Mesenchymal stem cell (in vitro differentiated cells and primary cell): ENCODE data around the gene SLC7A10.

ENCODE experiments used
- DNase-seq: peaks from one replicate; pipeline ENCODE4 v3.0.0-alpha.2; 2013
- H2AFZ ChIP-seq: one replicate; pipeline ENCODE4 v1.6.1; 2013; ENCODE audit warnings: low read depth, mild to moderate bottlenecking, control low read depth, inconsistent platforms, low read length, moderate library complexity
- H2AK5ac ChIP-seq: 2 replicates; pipeline ENCODE4 v1.6.1; 2013; ENCODE audit warnings: low read length, moderate library complexity, mild to moderate bottlenecking, inconsistent platforms; ENCODE audit not compliant: severe bottlenecking
- H2BK120ac ChIP-seq: one replicate; pipeline ENCODE4 v1.6.1; 2013; ENCODE audit warnings: low read depth, mild to moderate bottlenecking, inconsistent platforms, low read length, moderate library complexity
- H2BK12ac ChIP-seq, 2 experiments: one replicate each; pipeline ENCODE4 v1.6.1; 2013; ENCODE audit warnings: inconsistent platforms in 2 of 2, low read length in 2 of 2, mild to moderate bottlenecking in 2 of 2, moderate library complexity in 2 of 2, control low read depth in 1 of 2
- H2BK15ac ChIP-seq: one replicate; pipeline ENCODE4 v1.6.1; 2013; ENCODE audit warnings: mild to moderate bottlenecking, low read depth, inconsistent platforms; ENCODE audit not compliant: poor library complexity, severe bottlenecking
- H2BK5ac ChIP-seq: 2 replicates; pipeline ENCODE4 v1.6.1; 2013; ENCODE audit warnings: low read depth, mild to moderate bottlenecking, low read length, control low read depth, inconsistent platforms; ENCODE audit not compliant: poor library complexity, severe bottlenecking
- H3K14ac ChIP-seq, 2 experiments: one replicate each; pipeline ENCODE4 v1.6.1; 2013; ENCODE audit warnings: inconsistent platforms in 2 of 2, low read length in 2 of 2, control low read depth in 1 of 2, mild to moderate bottlenecking in 1 of 2, moderate library complexity in 1 of 2
- H3K18ac ChIP-seq, 2 experiments: one replicate each; pipeline ENCODE4 v1.6.1; 2013; ENCODE audit warnings: inconsistent platforms in 2 of 2, low read length in 2 of 2, control low read depth in 1 of 2, low read depth in 1 of 2, mild to moderate bottlenecking in 1 of 2
- H3K23ac ChIP-seq, 2 experiments: one replicate each; pipeline ENCODE4 v1.6.1; 2013; ENCODE audit warnings: inconsistent platforms in 2 of 2, low read length in 2 of 2, mild to moderate bottlenecking in 2 of 2, moderate library complexity in 2 of 2, control low read depth in 1 of 2
- H3K27ac ChIP-seq: 2 replicates; pipeline ENCODE4 v1.5.1; 2013; ENCODE audit warnings: mild to moderate bottlenecking, moderate library complexity, low read length, control low read depth, inconsistent platforms; ENCODE audit not compliant: poor library complexity, severe bottlenecking
- H3K27me3 ChIP-seq, 2 experiments: 2 replicates each; pipeline versions ENCODE4 v1.6.1 to v1.7.0; 2013; ENCODE audit warnings: low read length in 2 of 2, mild to moderate bottlenecking in 2 of 2, moderate library complexity in 2 of 2, control low read depth in 1 of 2, inconsistent platforms in 1 of 2; ENCODE audit not compliant: control insufficient read depth in 1 of 2, insufficient read depth in 1 of 2
- H3K36me3 ChIP-seq, 2 experiments: 2 replicates each; pipeline versions ENCODE4 v1.6.1 to v1.7.0; 2013; ENCODE audit warnings: low read length in 2 of 2, control low read depth in 1 of 2, inconsistent platforms in 1 of 2, low read depth in 1 of 2, mild to moderate bottlenecking in 1 of 2; ENCODE audit not compliant: insufficient read depth in 2 of 2, control insufficient read depth in 1 of 2
- H3K4ac ChIP-seq, 2 experiments: one replicate each; pipeline ENCODE4 v1.6.1; 2013; ENCODE audit warnings: inconsistent platforms in 2 of 2, low read length in 2 of 2, mild to moderate bottlenecking in 2 of 2, moderate library complexity in 2 of 2, control low read depth in 1 of 2, low read depth in 1 of 2
- H3K4me1 ChIP-seq: 2 replicates; pipeline ENCODE4 v1.6.1; 2013; ENCODE audit warnings: low read depth, low read length, control low read depth; ENCODE audit not compliant: control insufficient read depth, insufficient read depth
- H3K4me2 ChIP-seq: 2 replicates; pipeline ENCODE4 v1.6.1; 2013; ENCODE audit warnings: low read length, mild to moderate bottlenecking, inconsistent platforms; ENCODE audit not compliant: poor library complexity, severe bottlenecking
- H3K4me3 ChIP-seq, 2 experiments: 2 replicates each; pipeline versions ENCODE4 v1.5.1 to v1.7.0; 2013; ENCODE audit warnings: low read length in 2 of 2, mild to moderate bottlenecking in 2 of 2, control low read depth in 1 of 2, low read depth in 1 of 2; ENCODE audit not compliant: insufficient read depth in 1 of 2
- H3K79me1 ChIP-seq: replicated peaks from 2 replicates; pipeline ENCODE4 v1.6.1; 2013; ENCODE audit warnings: mild to moderate bottlenecking, control low read depth, low read length, inconsistent platforms; ENCODE audit not compliant: poor library complexity, severe bottlenecking
- H3K9ac ChIP-seq: 2 replicates; pipeline ENCODE4 v1.7.0; 2013; ENCODE audit warnings: mild to moderate bottlenecking, low read length, moderate library complexity
- H3K9me3 ChIP-seq: 2 replicates; pipeline ENCODE4 v1.7.0; 2013; ENCODE audit warnings: mild to moderate bottlenecking, low read length; ENCODE audit not compliant: control insufficient read depth
- H4K8ac ChIP-seq: one replicate; pipeline ENCODE4 v1.6.1; 2013; ENCODE audit warnings: inconsistent platforms, mild to moderate bottlenecking, low read length, moderate library complexity
- H4K91ac ChIP-seq: one replicate; pipeline ENCODE4 v1.6.1; 2013; ENCODE audit warnings: mild to moderate bottlenecking, low read length, inconsistent platforms
- WGBS: methylation state at CpG from one replicate; pipeline ENCODE4 v1.1.7; 2013; ENCODE audit warnings: mixed read lengths; 5-methylcytosine and 5-hydroxymethylcytosine counted together

SLC7A10 gene

GRCh38 chr19:33214596-33214995 lies 11.1 kb downstream of the SLC7A10 start:
- WGBS: 60% methylated on average over 6 of the region's 6 CpGs

GRCh38 chr19:33212436-33213172 lies 13.0 kb downstream of the SLC7A10 start:
- Histone ChIP-seq H3K79me1 (no peaks in the 10 kb centered on the region), H4K91ac (no peak overlapping the region), H3K18ac (no peak overlapping the region), H2BK12ac (no peak overlapping the region), H3K14ac (no peak overlapping the region), H3K4me1 (no peaks in the 10 kb centered on the region), H3K9ac (no peak overlapping the region), H3K36me3 (peaks cover 5% of the 10 kb centered on the region in 2 experiments), H3K4ac (no peak overlapping the region), H3K4me3 (no peak overlapping the region), H4K8ac (no peak overlapping the region), H2AK5ac (no peak overlapping the region), H3K23ac (no peak overlapping the region), H3K4me2 (no peak overlapping the region), H3K27me3 (peaks cover 6 to 22% of the 10 kb centered on the region in 2 experiments), H2BK15ac (no peak overlapping the region), H3K9me3 (no peaks in the 10 kb centered on the region), H2BK120ac (no peak overlapping the region), H3K27ac (no peak overlapping the region), H2AFZ (no peak overlapping the region), H2BK5ac (no peak overlapping the region)
- 93% methylated on average over 30 of the region's 30 CpGs for WGBS
- DNase-seq: no peak

More at GRCh38 chr19:33214596-33214995, 11.1 kb downstream of the SLC7A10 start:
- Histone ChIP-seq H3K14ac (no peak overlapping the region), H3K4me1 (peaks cover 4% of the 10 kb centered on the region), H3K36me3 (no peaks in the 10 kb centered on the region), H3K4me2 (no peak overlapping the region), H2AFZ (no peak overlapping the region), H2BK120ac (no peak overlapping the region), H2BK15ac (no peak overlapping the region), H2BK12ac (no peak overlapping the region), H3K9ac (no peak overlapping the region), H3K9me3 (no peaks in the 10 kb centered on the region), H4K8ac (no peak overlapping the region), H3K27ac (no peak overlapping the region), H4K91ac (no peak overlapping the region), H3K4me3 (no peak overlapping the region), H2AK5ac (no peak overlapping the region), H3K79me1 (no peaks in the 10 kb centered on the region), H3K27me3 (peaks cover 7 to 34% of the 10 kb centered on the region in 2 experiments), H2BK5ac (no peak overlapping the region), H3K4ac (no peak overlapping the region), H3K18ac (no peak overlapping the region), H3K23ac (no peak overlapping the region)
- DNase-seq: peak; percentile 34

- no peak overlapping the region for H3K14ac ChIP-seq
- 88% methylated on average over 17 of the region's 17 CpGs for WGBS
- H3K4me1 ChIP-seq: no peaks in the 10 kb centered on the region
- H3K9ac ChIP-seq: no peak overlapping the region
- H3K18ac ChIP-seq: no peak overlapping the region
- no peak overlapping the region for H2BK12ac ChIP-seq
- H3K4me3 ChIP-seq: no peak overlapping the region
- H2BK15ac ChIP-seq: no peak overlapping the region
- H3K23ac ChIP-seq: no peak overlapping the region
- no peak overlapping the region for H2BK120ac ChIP-seq
- H3K79me1 ChIP-seq: no peaks in the 10 kb centered on the region
- H3K36me3 ChIP-seq: peaks cover 5 to 12% of the 10 kb centered on the region in 2 experiments
- H2AFZ ChIP-seq: no peak overlapping the region
- H3K27me3 ChIP-seq: peaks cover 6 to 21% of the 10 kb centered on the region in 2 experiments
- H2BK5ac ChIP-seq: no peak overlapping the region
- no peak overlapping the region for H3K4ac ChIP-seq
- H3K9me3 ChIP-seq: no peaks in the 10 kb centered on the region
- H4K8ac ChIP-seq: no peak overlapping the region
- no peak overlapping the region for H3K4me2 ChIP-seq
- no peak overlapping the region for H3K27ac ChIP-seq
- no peak for DNase-seq
- no peak overlapping the region for H4K91ac ChIP-seq
- H2AK5ac ChIP-seq: no peak overlapping the region
These were observed 13.7 kb downstream of the SLC7A10 start for GRCh38 chr19:33211794-33212435.

- Histone ChIP-seq H3K4me1 (no peaks in the 10 kb centered on the region), H3K4me2 (no peak overlapping the region), H3K18ac (no peak overlapping the region), H3K27me3 (peaks cover 0 to 11% of the 10 kb centered on the region in 2 experiments), H2AK5ac (no peak overlapping the region), H2BK15ac (no peak overlapping the region), H3K9ac (no peak overlapping the region), H3K14ac (no peak overlapping the region), H4K91ac (peak overlapping the region; percentile 41), H3K4me3 (no peak overlapping the region), H2BK12ac (no peak overlapping the region), H2AFZ (no peak overlapping the region), H3K4ac (no peak overlapping the region), H3K79me1 (no peaks in the 10 kb centered on the region), H3K9me3 (no peaks in the 10 kb centered on the region), H4K8ac (no peak overlapping the region), H3K36me3 (peaks cover 13 to 27% of the 10 kb centered on the region in 2 experiments), H2BK120ac (no peak overlapping the region), H3K27ac (no peak overlapping the region), H2BK5ac (no peak overlapping the region), H3K23ac (no peak overlapping the region)
- no peak for DNase-seq
- 92% methylated on average over 22 of the region's 22 CpGs for WGBS
These were observed 15.2 kb downstream of the SLC7A10 start for GRCh38 chr19:33210266-33210940.
